A549 (cell line): ENCODE results near the gene KRT84. TPM values are rescaled to one million over a fixed set of nuclear protein-coding genes. Genes with fewer than 3 reads are reported as not detected.

Source experiments
- ATAC-seq, 2 experiments: fragments of 200-7000 bp in 1 of 2; fragments of >200 bp in 1 of 2; cut with Nextera tagmentation in 1 of 2; cut with Tn5 transposase in 1 of 2; 3 replicates each; pipeline versions ENCODE4 v1.8.0 to v1.9.1; 2018 to 2020; ENCODE audit warnings: mild to moderate bottlenecking in 1 of 2, moderate library complexity in 1 of 2
- CTCF ChIA-PET: fragments of 300-600 bp; sonication (Branson Sonifier 250); formaldehyde crosslinking; extraction: SDS; loops from one replicate; lab custom pipeline; 2021; ENCODE audit warnings: antibody characterized with exemption, inconsistent platforms; lab: Yijun Ruan, JAX
- POLR2A ChIA-PET: fragments of 350-600 bp; formaldehyde crosslinking; extraction: SDS; loops from one replicate; lab custom pipeline; 2021; ENCODE audit warnings: antibody characterized with exemption, inconsistent platforms; lab: Yijun Ruan, JAX
- DNase-seq, 2 experiments: peaks; one replicate each; pipeline versions ENCODE4 v3.0.0 to v3.0.0-alpha.2; 2011 to 2016; ENCODE audit warnings: low read depth in 1 of 2, low spot score in 1 of 2
- FAIRE-seq: peaks from 2 replicates; lab custom pipeline; 2011; peaks lifted over from hg19 to GRCh38; lab: Jason Lieb, UNC
- H3K27ac ChIP-seq, 2 experiments: fragments of >200 bp; sonication (Bioruptor Twin); formaldehyde crosslinking; 3 replicates each; pipeline ENCODE4 v1.5.1; 2016 to 2017
- H3K4me1 ChIP-seq: fragments of >200 bp; sonication (Bioruptor Twin); formaldehyde crosslinking; 3 replicates; pipeline ENCODE4 v1.6.1; 2016
- H3K4me2 ChIP-seq: fragments of >200 bp; sonication (Bioruptor Twin); formaldehyde crosslinking; 3 replicates; pipeline ENCODE4 v1.6.1; 2016
- H3K4me3 ChIP-seq: fragments of >200 bp; sonication (Bioruptor Twin); formaldehyde crosslinking; 3 replicates; pipeline ENCODE4 v1.5.1; 2016
- H3K9me3 ChIP-seq: fragments of >200 bp; sonication (Bioruptor Twin); formaldehyde crosslinking; 3 replicates; pipeline ENCODE4 v1.6.1; 2016
- CBX2 ChIP-seq: fragments of 200-600 bp; sonication (generic); IDR thresholded peaks from 2 replicates; pipeline ENCODE4 v1.6.1; 2016; ENCODE audit warnings: low read depth, mild to moderate bottlenecking, borderline replicate concordance
- CHD4 ChIP-seq: fragments of 200-600 bp; sonication (generic); IDR thresholded peaks from 2 replicates; pipeline ENCODE4 v1.6.1; 2016; ENCODE audit warnings: antibody characterized with exemption, mild to moderate bottlenecking, borderline replicate concordance
- EP300 ChIP-seq, 2 experiments: fragments of >200 bp; sonication (Bioruptor Twin); formaldehyde crosslinking; IDR thresholded peaks; 2 replicates in 1 of 2; 3 replicates in 1 of 2; pipeline ENCODE4 v1.6.1; 2016 to 2017
- FOSB ChIP-seq: fragments of 250-450 bp; sonication (Bioruptor Pico); IDR thresholded peaks from 2 replicates; pipeline ENCODE4 v1.5.0; 2020; ENCODE audit warnings: mild to moderate bottlenecking, moderate library complexity
- FOSL2 ChIP-seq, 2 experiments: fragments of 450-650 bp in 1 of 2; fragments of >200 bp in 1 of 2; sonication (Bioruptor Twin) in 1 of 2; formaldehyde crosslinking; IDR thresholded peaks; 2 replicates each; pipeline versions ENCODE4 v1.5.0 to v1.6.1; 2016 to 2020; ENCODE audit warnings: mild to moderate bottlenecking in 1 of 2, moderate library complexity in 1 of 2
- GATA3 ChIP-seq: IDR thresholded peaks from 2 replicates; pipeline ENCODE4 v1.6.1; 2012; ENCODE audit warnings: borderline replicate concordance
- HDAC2 ChIP-seq: fragments of 200-600 bp; sonication (generic); IDR thresholded peaks from 2 replicates; pipeline ENCODE4 v1.6.1; 2016
- HEYL ChIP-seq: fragments of 250-450 bp; sonication (Bioruptor Pico); IDR thresholded peaks from 2 replicates; pipeline ENCODE4 v1.8.0; 2021; ENCODE audit warnings: mild to moderate bottlenecking, moderate library complexity
- HOXB13 ChIP-seq: fragments of 250-450 bp; sonication (Bioruptor Pico); IDR thresholded peaks from 2 replicates; pipeline ENCODE4 v1.5.0; 2020; ENCODE audit warnings: low read depth, mild to moderate bottlenecking, moderate library complexity
- KDM1A ChIP-seq: fragments of 200-600 bp; sonication (generic); IDR thresholded peaks from 2 replicates; pipeline ENCODE4 v1.6.1; 2016; ENCODE audit warnings: low read depth, mild to moderate bottlenecking
- MAFK ChIP-seq: fragments of 450-650 bp; IDR thresholded peaks from 2 replicates; pipeline ENCODE4 v1.6.1; 2014; ENCODE audit not compliant: partially characterized antibody
- MAZ ChIP-seq: fragments of 150-350 bp; IDR thresholded peaks from 2 replicates; pipeline ENCODE4 v1.6.1; 2014; ENCODE audit warnings: antibody characterized with exemption, low read depth, low read length, borderline replicate concordance
- MYC ChIP-seq: IDR thresholded peaks from 2 replicates; pipeline ENCODE4 v1.6.1; 2012; ENCODE audit warnings: mild to moderate bottlenecking, inconsistent platforms, low read length, improper control_type of control experiment, borderline replicate concordance
- NFE2L2 ChIP-seq: fragments of 150-350 bp; conservative IDR thresholded peaks from 2 replicates; pipeline ENCODE4 v1.6.1; 2014; ENCODE audit warnings: low read length
- NPAS2 ChIP-seq: fragments of 250-450 bp; sonication (Bioruptor Pico); IDR thresholded peaks from 2 replicates; pipeline ENCODE4 v1.8.0; 2022; ENCODE audit warnings: mild to moderate bottlenecking, moderate library complexity, borderline replicate concordance
- POLR2AphosphoS2 ChIP-seq: conservative IDR thresholded peaks from 2 replicates; pipeline ENCODE4 v1.6.1; 2012; ENCODE audit warnings: low read length, improper control_type of control experiment, inconsistent platforms
- RARB ChIP-seq: fragments of 250-450 bp; sonication (Bioruptor Pico); IDR thresholded peaks from 2 replicates; pipeline ENCODE4 v1.8.0; 2021; ENCODE audit warnings: mild to moderate bottlenecking, moderate library complexity
- RFX5 ChIP-seq: fragments of 450-650 bp; IDR thresholded peaks from 2 replicates; pipeline ENCODE4 v1.7.1; 2014; ENCODE audit warnings: antibody characterized with exemption, mild to moderate bottlenecking, moderate library complexity
- SMC3 ChIP-seq: fragments of >200 bp; sonication (Bioruptor Twin); formaldehyde crosslinking; IDR thresholded peaks from 3 replicates; pipeline ENCODE4 v1.6.1; 2018; ENCODE audit warnings: inconsistent platforms
- SREBF2 ChIP-seq: fragments of 450-650 bp; IDR thresholded peaks from 2 replicates; pipeline ENCODE4 v1.6.1; 2014; ENCODE audit warnings: mild to moderate bottlenecking, moderate library complexity
- TFCP2L1 ChIP-seq: fragments of 250-450 bp; sonication (Bioruptor Pico); IDR thresholded peaks from 2 replicates; pipeline ENCODE4 v1.5.0; 2021; ENCODE audit warnings: mild to moderate bottlenecking
- ZFP36 ChIP-seq: fragments of 450-650 bp; IDR thresholded peaks from 2 replicates; pipeline ENCODE4 v1.6.1; 2014; ENCODE audit warnings: borderline replicate concordance; ENCODE audit not compliant: partially characterized antibody
- ZNF302 ChIP-seq: fragments of 250-450 bp; sonication (Bioruptor Pico); IDR thresholded peaks from 2 replicates; pipeline ENCODE4 v1.9.0; 2021; ENCODE audit warnings: inconsistent platforms, mild to moderate bottlenecking, moderate library complexity
- WGBS: methylation state at CpG from one replicate; pipeline ENCODE4 v1.1.6; 2017; ENCODE audit errors: missing lambda C conversion rate; 5-methylcytosine and 5-hydroxymethylcytosine counted together
- polyA plus RNA-seq, 4 experiments: library from polyadenylated mRNA; depleted of rRNA in 3 of 4; stranded (reverse); fragments of >200 nt; fragmentation: RNase III in 1 of 4; extraction: RNeasy Plus Mini Kit Qiagen cat#74134 plus additional on column Dnase treatment in 1 of 4; gene quantifications; 2 replicates in 3 of 4; 3 replicates in 1 of 4; pipeline ENCODE4 v1.2.3, GENCODE V29; 2011 to 2017
- TF ChIP-seq, protein P1 (sequence below): fragments of >200 bp; sonication (Bioruptor Twin); formaldehyde crosslinking; IDR thresholded peaks from 3 replicates; pipeline ENCODE4 v1.6.1; 2016
- TF ChIP-seq, protein P2 (sequence below): fragments of 250-450 bp; sonication (Bioruptor Pico); IDR thresholded peaks from 2 replicates; pipeline ENCODE4 v1.5.0; 2021; ENCODE audit warnings: mild to moderate bottlenecking, moderate library complexity, borderline replicate concordance
- TF ChIP-seq, protein P3 (sequence below): fragments of >200 bp; sonication (Bioruptor Twin); formaldehyde crosslinking; IDR thresholded peaks from 2 replicates; pipeline ENCODE4 v1.6.1; 2016
- TF ChIP-seq, protein P4 (sequence below): fragments of >200 bp; sonication (Bioruptor Twin); formaldehyde crosslinking; IDR thresholded peaks from 3 replicates; pipeline ENCODE4 v1.5.1; 2016
- TF ChIP-seq, protein P5 (sequence below): fragments of 150-350 bp; IDR thresholded peaks from 2 replicates; pipeline ENCODE4 v1.6.1; 2014; ENCODE audit warnings: low read depth, mild to moderate bottlenecking, low read length

KRT84 gene
- polyA plus RNA-seq, 2 of the 4 experiments (the other 2 are of a cell fraction) = not detected

DNA sequence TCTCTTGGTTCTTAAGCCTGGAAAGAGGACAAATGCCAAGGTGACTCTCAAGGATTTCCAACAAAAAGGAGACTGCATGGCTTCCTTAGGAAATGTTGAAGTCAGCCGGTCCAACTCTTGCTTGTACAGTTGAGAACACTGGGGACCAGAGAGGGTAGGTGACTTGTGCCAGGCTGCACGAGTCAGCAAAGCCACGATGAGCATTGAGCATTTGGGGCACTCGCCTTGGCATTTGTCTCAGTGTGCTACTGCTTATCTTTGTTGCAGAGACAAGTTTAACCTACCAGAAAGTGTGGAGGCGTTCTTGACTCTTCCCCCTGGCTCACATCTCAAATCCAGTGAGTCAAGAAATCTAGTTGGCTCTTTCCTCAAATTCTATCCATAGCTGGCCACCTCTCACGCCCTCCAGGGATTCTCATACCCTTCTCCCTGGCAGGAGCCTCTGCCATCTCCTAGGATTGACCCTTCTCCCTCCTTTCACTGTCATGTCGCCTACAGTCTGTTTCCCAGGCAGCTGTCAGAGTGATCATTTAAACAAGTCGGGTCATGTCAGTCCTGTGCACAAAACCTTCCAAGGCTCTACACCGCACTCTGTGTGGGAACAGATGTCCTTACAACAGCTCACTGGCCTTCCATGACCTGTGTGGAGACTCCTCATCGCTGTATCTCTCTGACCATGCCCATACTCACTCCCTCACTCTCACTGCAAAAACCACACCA is 47.1 kb downstream of the KRT84 start:
- H3K4me1 ChIP-seq = peaks cover 21% of the 10 kb centered on the region
- CTCF ChIA-PET = interaction anchor here (0.6 to 5.5 kb wide), 13 partner anchors 11 to 642 kb away, joined by 3 to 53 read pairs (median 5); no protein-coding TSS in a partner anchor
- FAIRE-seq (no peak), DNase-seq (no peak), ATAC-seq (peak in 1 of 2 experiments; percentile 18; a peak in 2 of 6 replicates)
- H3K27ac ChIP-seq = peak overlapping the region in 1 of 2 experiments; percentile 27; a peak in 3 of 6 replicates
- peaks cover 3% of the 10 kb centered on the region for H3K9me3 ChIP-seq
- POLR2A ChIA-PET = no interaction called here
- WGBS = 89% methylated on average over 10 of the region's 10 CpGs
- TF ChIP-seq, protein P1, sequence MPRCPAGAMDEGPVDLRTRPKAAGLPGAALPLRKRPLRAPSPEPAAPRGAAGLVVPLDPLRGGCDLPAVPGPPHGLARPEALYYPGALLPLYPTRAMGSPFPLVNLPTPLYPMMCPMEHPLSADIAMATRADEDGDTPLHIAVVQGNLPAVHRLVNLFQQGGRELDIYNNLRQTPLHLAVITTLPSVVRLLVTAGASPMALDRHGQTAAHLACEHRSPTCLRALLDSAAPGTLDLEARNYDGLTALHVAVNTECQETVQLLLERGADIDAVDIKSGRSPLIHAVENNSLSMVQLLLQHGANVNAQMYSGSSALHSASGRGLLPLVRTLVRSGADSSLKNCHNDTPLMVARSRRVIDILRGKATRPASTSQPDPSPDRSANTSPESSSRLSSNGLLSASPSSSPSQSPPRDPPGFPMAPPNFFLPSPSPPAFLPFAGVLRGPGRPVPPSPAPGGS = no peak
- TF ChIP-seq NPAS2 (CRISPR knock-in tag) = no peak
- TF ChIP-seq KDM1A = no peak
- TF ChIP-seq RFX5 = no peak
- TF ChIP-seq, protein P2, sequence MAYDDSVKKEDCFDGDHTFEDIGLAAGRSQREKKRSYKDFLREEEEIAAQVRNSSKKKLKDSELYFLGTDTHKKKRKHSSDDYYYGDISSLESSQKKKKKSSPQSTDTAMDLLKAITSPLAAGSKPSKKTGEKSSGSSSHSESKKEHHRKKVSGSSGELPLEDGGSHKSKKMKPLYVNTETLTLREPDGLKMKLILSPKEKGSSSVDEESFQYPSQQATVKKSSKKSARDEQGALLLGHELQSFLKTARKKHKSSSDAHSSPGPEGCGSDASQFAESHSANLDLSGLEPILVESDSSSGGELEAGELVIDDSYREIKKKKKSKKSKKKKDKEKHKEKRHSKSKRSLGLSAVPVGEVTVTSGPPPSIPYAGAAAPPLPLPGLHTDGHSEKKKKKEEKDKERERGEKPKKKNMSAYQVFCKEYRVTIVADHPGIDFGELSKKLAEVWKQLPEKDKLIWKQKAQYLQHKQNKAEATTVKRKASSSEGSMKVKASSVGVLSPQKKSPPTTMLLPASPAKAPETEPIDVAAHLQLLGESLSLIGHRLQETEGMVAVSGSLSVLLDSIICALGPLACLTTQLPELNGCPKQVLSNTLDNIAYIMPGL (CRISPR knock-in tag) = no peak
- no peak for TF ChIP-seq CBX2
- TF ChIP-seq MAZ = no peak
- TF ChIP-seq MYC = no peak
- TF ChIP-seq TFCP2L1 (CRISPR knock-in tag) = no peak
- TF ChIP-seq, protein P3, sequence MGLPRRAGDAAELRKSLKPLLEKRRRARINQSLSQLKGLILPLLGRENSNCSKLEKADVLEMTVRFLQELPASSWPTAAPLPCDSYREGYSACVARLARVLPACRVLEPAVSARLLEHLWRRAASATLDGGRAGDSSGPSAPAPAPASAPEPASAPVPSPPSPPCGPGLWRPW = no peak
- no peak for TF ChIP-seq EP300 (IDR thresholded peaks at IDR 0.05)
- TF ChIP-seq HDAC2 = no peak
- no peak for TF ChIP-seq FOSB (CRISPR knock-in tag)
- no peak for TF ChIP-seq CHD4
- no peak for TF ChIP-seq NFE2L2
- TF ChIP-seq SMC3 = no peak
- TF ChIP-seq, protein P4, sequence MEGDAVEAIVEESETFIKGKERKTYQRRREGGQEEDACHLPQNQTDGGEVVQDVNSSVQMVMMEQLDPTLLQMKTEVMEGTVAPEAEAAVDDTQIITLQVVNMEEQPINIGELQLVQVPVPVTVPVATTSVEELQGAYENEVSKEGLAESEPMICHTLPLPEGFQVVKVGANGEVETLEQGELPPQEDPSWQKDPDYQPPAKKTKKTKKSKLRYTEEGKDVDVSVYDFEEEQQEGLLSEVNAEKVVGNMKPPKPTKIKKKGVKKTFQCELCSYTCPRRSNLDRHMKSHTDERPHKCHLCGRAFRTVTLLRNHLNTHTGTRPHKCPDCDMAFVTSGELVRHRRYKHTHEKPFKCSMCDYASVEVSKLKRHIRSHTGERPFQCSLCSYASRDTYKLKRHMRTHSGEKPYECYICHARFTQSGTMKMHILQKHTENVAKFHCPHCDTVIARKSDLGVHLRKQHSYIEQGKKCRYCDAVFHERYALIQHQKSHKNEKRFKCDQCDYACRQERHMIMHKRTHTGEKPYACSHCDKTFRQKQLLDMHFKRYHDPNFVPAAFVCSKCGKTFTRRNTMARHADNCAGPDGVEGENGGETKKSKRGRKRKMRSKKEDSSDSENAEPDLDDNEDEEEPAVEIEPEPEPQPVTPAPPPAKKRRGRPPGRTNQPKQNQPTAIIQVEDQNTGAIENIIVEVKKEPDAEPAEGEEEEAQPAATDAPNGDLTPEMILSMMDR = no peak
- TF ChIP-seq ZFP36 = no peak
- no peak for TF ChIP-seq RARB (CRISPR knock-in tag)
- no peak for TF ChIP-seq FOSL2 (IDR thresholded peaks at IDR 0.05)
- no peak for TF ChIP-seq FOSL2 (CRISPR knock-in tag; IDR thresholded peaks at IDR 0.05)
- TF ChIP-seq, all 56 proteins: peak for 0
- H3K4me3 ChIP-seq = no peak overlapping the region
- no peak overlapping the region for H3K4me2 ChIP-seq

DNA sequence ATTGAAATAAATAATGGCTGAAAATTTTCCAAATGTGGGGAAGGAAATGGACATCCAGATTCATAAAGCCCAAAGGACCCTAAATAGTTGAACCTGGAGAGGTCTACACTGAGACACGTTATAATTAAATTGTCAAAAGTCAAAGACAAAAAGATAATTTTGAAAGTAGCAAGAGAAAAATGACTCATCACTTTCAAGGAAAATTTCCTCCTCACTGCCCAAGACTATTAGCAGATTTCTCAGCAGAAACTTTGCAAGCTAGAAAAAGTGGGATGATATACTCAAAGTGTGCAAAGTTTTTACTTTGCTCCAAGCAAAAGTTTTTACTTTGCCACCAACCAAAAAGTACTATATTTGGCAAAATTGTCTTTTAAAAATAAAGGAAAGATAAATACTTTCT is 48.4 kb downstream of the KRT84 start:
- no peak overlapping the region for H3K4me3 ChIP-seq
- ATAC-seq (no peak), DNase-seq (no peak), FAIRE-seq (no peak)
- ChIA-PET POLR2A (no interaction called here), CTCF (interaction anchor here (1.1 to 3.0 kb wide), 9 partner anchors 10 to 548 kb away, joined by 3 to 27 read pairs (median 4); no protein-coding TSS in a partner anchor)
- 27% methylated on average over 1 of the region's 1 CpG for WGBS
- H3K4me1 ChIP-seq = peaks cover 21% of the 10 kb centered on the region
- TF ChIP-seq ZNF302 (CRISPR knock-in tag) = no peak
- TF ChIP-seq HEYL (CRISPR knock-in tag) = no peak
- TF ChIP-seq FOSL2 (IDR thresholded peaks at IDR 0.05) = 0 out of 2 replicates have a peak, but pooled peaks have one; percentile 9
- peak; percentile 89 for TF ChIP-seq FOSL2 (CRISPR knock-in tag; IDR thresholded peaks at IDR 0.05)
- peak; percentile 85 for TF ChIP-seq MAFK
- TF ChIP-seq, protein P5, sequence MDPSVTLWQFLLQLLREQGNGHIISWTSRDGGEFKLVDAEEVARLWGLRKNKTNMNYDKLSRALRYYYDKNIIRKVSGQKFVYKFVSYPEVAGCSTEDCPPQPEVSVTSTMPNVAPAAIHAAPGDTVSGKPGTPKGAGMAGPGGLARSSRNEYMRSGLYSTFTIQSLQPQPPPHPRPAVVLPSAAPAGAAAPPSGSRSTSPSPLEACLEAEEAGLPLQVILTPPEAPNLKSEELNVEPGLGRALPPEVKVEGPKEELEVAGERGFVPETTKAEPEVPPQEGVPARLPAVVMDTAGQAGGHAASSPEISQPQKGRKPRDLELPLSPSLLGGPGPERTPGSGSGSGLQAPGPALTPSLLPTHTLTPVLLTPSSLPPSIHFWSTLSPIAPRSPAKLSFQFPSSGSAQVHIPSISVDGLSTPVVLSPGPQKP = no peak
- TF ChIP-seq NFE2L2 = peak; percentile 66
- TF ChIP-seq CHD4 = no peak
- TF ChIP-seq HOXB13 = no peak
- no peak for TF ChIP-seq GATA3
- TF ChIP-seq SREBF2 = no peak
- no peak for TF ChIP-seq RARB (CRISPR knock-in tag)
- TF ChIP-seq POLR2AphosphoS2 = no peak
- H3K9me3 ChIP-seq = no peaks in the 10 kb centered on the region; the same call in 2 of the 3 replicates
- H3K4me2 ChIP-seq = no peak overlapping the region
- H3K27ac ChIP-seq = peak overlapping the region; percentile 3 to 54; a peak in 3 of 6 replicates
